Endothelial cell of umbilical vein (primary cell): ENCODE results near the gene CELA3A. TPM values are rescaled to one million over a fixed set of nuclear protein-coding genes. Genes with fewer than 3 reads are reported as not detected.

Source experiments
- BruUV-seq: library from RNA; stranded (reverse); fragments of 400-500 nt; replicated peaks from 2 replicates; lab custom pipeline; 2021; lab: Mats Ljungman, UMichigan
- CTCF ChIA-PET: fragments of 300-600, 350-600 bp; sonication (Branson Sonifier 250); formaldehyde crosslinking; loops from one replicate; lab custom pipeline; 2021; ENCODE audit warnings: antibody characterized with exemption, inconsistent platforms; lab: Charles Lee
- POLR2A ChIA-PET: fragments of 300-600, 350-600 bp; sonication (Branson Sonifier 250); formaldehyde crosslinking; loops from one replicate; lab custom pipeline; 2021; ENCODE audit warnings: antibody characterized with exemption, inconsistent platforms; lab: Charles Lee
- DNase-seq: peaks from one replicate; pipeline ENCODE4 v3.0.0-alpha.2; 2011; ENCODE audit warnings: low read depth, low spot score
- FAIRE-seq: peaks from 2 replicates; lab custom pipeline; 2011; peaks lifted over from hg19 to GRCh38; lab: Jason Lieb, UNC
- H2AFZ ChIP-seq: 2 replicates; pipeline ENCODE4 v1.6.0; 2012; ENCODE audit warnings: low read depth, low read length, control low read depth, inconsistent platforms
- H3K27ac ChIP-seq: 2 replicates; pipeline ENCODE4 v1.5.1; 2011; ENCODE audit warnings: low read depth, mild to moderate bottlenecking, control low read depth, low read length, moderate library complexity; ENCODE audit not compliant: insufficient read depth
- H3K27me3 ChIP-seq, 2 experiments: 2 replicates each; pipeline versions ENCODE4 v1.6.0 to v1.6.1; 2011; ENCODE audit warnings: low read length in 2 of 2, mixed read lengths in 1 of 2; ENCODE audit not compliant: control insufficient read depth in 2 of 2, insufficient read depth in 2 of 2
- H3K36me3 ChIP-seq, 2 experiments: 2 replicates in 1 of 2; 3 replicates in 1 of 2; pipeline ENCODE4 v1.5.1; 2011; ENCODE audit warnings: low read length in 2 of 2, mild to moderate bottlenecking in 1 of 2, moderate library complexity in 1 of 2; ENCODE audit not compliant: control insufficient read depth in 2 of 2, insufficient read depth in 2 of 2; ENCODE audit errors: extremely low read depth in 1 of 2
- H3K4me1 ChIP-seq: 3 replicates; pipeline ENCODE4 v1.5.1; 2011; ENCODE audit warnings: mild to moderate bottlenecking, low read length; ENCODE audit not compliant: control insufficient read depth, insufficient read depth; ENCODE audit errors: extremely low read depth
- H3K4me2 ChIP-seq: 2 replicates; pipeline ENCODE4 v1.6.1; 2011; ENCODE audit warnings: low read length, control low read depth, mixed read lengths; ENCODE audit not compliant: insufficient read depth
- H3K4me3 ChIP-seq, 3 experiments: fragments of 200-600 bp in 1 of 3; sonication (generic), shearing (Covaris generic) in 1 of 3; replicated peaks in 1 of 3; 2 replicates each; pipeline ENCODE4 v1.5.1; 2011 to 2016; ENCODE audit warnings: control low read depth in 3 of 3, low read length in 3 of 3, mild to moderate bottlenecking in 2 of 3, inconsistent platforms in 1 of 3, low read depth in 1 of 3, moderate library complexity in 1 of 3; ENCODE audit not compliant: insufficient read depth in 1 of 3
- H3K79me2 ChIP-seq: 2 replicates; pipeline ENCODE4 v1.6.0; 2012; ENCODE audit warnings: low read length, inconsistent platforms; ENCODE audit not compliant: control insufficient read depth, insufficient read depth
- H3K9ac ChIP-seq: replicated peaks from 2 replicates; pipeline ENCODE3; 2011; ENCODE audit warnings: low read length, control low read depth; ENCODE audit not compliant: insufficient read depth; ENCODE audit errors: extremely low read depth
- H3K9me1 ChIP-seq: replicated peaks from 3 replicates; pipeline ENCODE4 v1.6.0; 2011; ENCODE audit warnings: mild to moderate bottlenecking, low read length; ENCODE audit not compliant: control insufficient read depth, insufficient read depth; ENCODE audit errors: extremely low read depth
- H3K9me3 ChIP-seq: replicated peaks from 2 replicates; pipeline ENCODE4 v1.5.1; 2012; ENCODE audit warnings: low read length, inconsistent platforms; ENCODE audit not compliant: control insufficient read depth, insufficient read depth
- H4K20me1 ChIP-seq: replicated peaks from 2 replicates; pipeline ENCODE3; 2011; ENCODE audit warnings: mild to moderate bottlenecking, low read length; ENCODE audit not compliant: control insufficient read depth, insufficient read depth; ENCODE audit errors: extremely low read depth
- CTCF ChIP-seq, 2 donors: IDR thresholded peaks; 1 replicate in 1 of 2; 2 replicates in 1 of 2; pipeline ENCODE4 v1.5.1; 2011; ENCODE audit warnings: low read length in 2 of 2, mild to moderate bottlenecking in 2 of 2, moderate library complexity in 2 of 2, control low read depth in 1 of 2, inconsistent platforms in 1 of 2, low read depth in 1 of 2; ENCODE audit not compliant: insufficient read depth in 1 of 2; ENCODE audit errors: extremely low read depth in 1 of 2
- EZH2 ChIP-seq: IDR thresholded peaks from 2 replicates; pipeline ENCODE4 v1.6.1; 2012; ENCODE audit warnings: borderline replicate concordance, low read depth, mild to moderate bottlenecking, moderate library complexity, low read length, inconsistent platforms; ENCODE audit not compliant: severe bottlenecking
- FOS ChIP-seq: IDR thresholded peaks from 2 replicates; pipeline ENCODE4 v1.6.1; 2011; ENCODE audit warnings: mild to moderate bottlenecking, low read length, moderate library complexity, borderline replicate concordance; ENCODE audit not compliant: insufficient read depth
- GATA2 ChIP-seq: IDR thresholded peaks from 2 replicates; pipeline ENCODE4 v1.7.0; 2011; ENCODE audit warnings: low read depth, mild to moderate bottlenecking, moderate library complexity, mixed read lengths, low read length; ENCODE audit not compliant: insufficient read length, insufficient read depth
- JUN ChIP-seq: IDR thresholded peaks from 2 replicates; pipeline ENCODE4 v1.6.1; 2011; ENCODE audit warnings: borderline replicate concordance, low read depth; ENCODE audit not compliant: insufficient read length, insufficient read depth
- MAX ChIP-seq: IDR thresholded peaks from 2 replicates; pipeline ENCODE4 v1.6.1; 2011; ENCODE audit not compliant: insufficient read depth, insufficient read length
- MYC ChIP-seq: IDR thresholded peaks from one replicate; pipeline ENCODE4 v1.6.1; 2011; ENCODE audit warnings: mild to moderate bottlenecking, low read depth, low read length
- POLR2A ChIP-seq: IDR thresholded peaks from 2 replicates; pipeline ENCODE4 v1.6.1; 2012; ENCODE audit warnings: low read depth, mild to moderate bottlenecking, control low read depth, low read length
- POLR2AphosphoS5 ChIP-seq: IDR thresholded peaks from 2 replicates; pipeline ENCODE4 v1.6.1; 2012; ENCODE audit warnings: low read depth, mild to moderate bottlenecking, control low read depth, low read length, moderate library complexity; ENCODE audit not compliant: insufficient read depth
- dilution Hi-C: fragments of 300-500 bp; cut with MboI; formaldehyde crosslinking; loops from one replicate; pipeline ENCODE4 v1.15.0; 2019; ENCODE audit warnings: low sequenced_read_pairs; ENCODE audit not compliant: extremely low pct_ligation_motif_present
- intact Hi-C: fragments of 100-400 bp; cut with micrococcal nuclease; formaldehyde crosslinking; loops from one replicate; pipeline ENCODE4 v1.10.0; 2022
- polyA plus RNA-seq, 4 experiments: library from polyadenylated mRNA; depleted of rRNA in 3 of 4; stranded (reverse) in 3 of 4; unstranded in 1 of 4; fragments of >200 nt; gene quantifications; 2 replicates each; pipeline versions ENCODE4 v1.2.1 to v1.2.3, GENCODE V29; 2011 to 2012; ENCODE audit warnings: missing spikeins in 1 of 4
- total RNA-seq: library from RNA; stranded (reverse); gene quantifications from 2 replicates; pipeline ENCODE4 v1.2.3, GENCODE V29; 2021

The CELA3A gene
- total and polyA plus RNA-seq, 2 donors (not counting 3 experiments of a cell fraction or from before 2014, with no cell fraction given): not detected

DNA sequence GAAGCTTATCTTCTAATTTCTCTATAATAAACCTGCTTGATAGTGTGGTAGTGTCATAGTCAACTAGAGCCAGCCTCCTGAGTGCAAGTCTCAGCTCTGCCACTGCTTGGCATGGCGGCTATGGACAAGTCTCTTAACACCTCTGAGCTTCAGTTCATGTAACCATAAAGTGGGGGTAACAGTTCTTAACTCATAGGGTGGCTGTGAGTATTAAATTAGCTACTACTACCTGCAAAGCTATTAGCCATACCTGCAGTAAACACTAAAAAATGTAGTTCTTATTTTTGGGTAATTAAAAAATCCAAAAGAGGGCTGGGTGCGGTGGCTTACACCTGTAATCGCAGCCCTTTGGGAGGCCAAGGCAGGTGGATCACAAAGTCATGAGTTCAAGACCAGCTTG, 48.9 kb downstream of the CELA3A start:
- H3K9ac ChIP-seq: no peak overlapping the region
- BruUV-seq: no TSS peak
- H3K79me2 ChIP-seq: peaks cover 22% of the 10 kb centered on the region
- no peaks in the 10 kb centered on the region for H3K36me3 ChIP-seq
- H2AFZ ChIP-seq: no peak overlapping the region
- TF ChIP-seq POLR2A: no peak
- no peak for TF ChIP-seq CTCF (IDR thresholded peaks at IDR 0.05; ENCODE audit: extremely low read depth in 1 of 2, insufficient read depth in 1 of 2, low read depth in 1 of 2, low read length in 2 of 2)
- no peak for TF ChIP-seq FOS
- no peak for TF ChIP-seq POLR2AphosphoS5
- TF ChIP-seq GATA2: no peak
- TF ChIP-seq MAX: no peak
- no peak for TF ChIP-seq MYC
- TF ChIP-seq EZH2: no peak
- TF ChIP-seq JUN: no peak
- intact Hi-C loops: loop anchor here (5.0 kb wide), 1 partner anchor 42 kb away; no protein-coding TSS in a partner anchor
- FAIRE-seq: no peak
- H3K27ac ChIP-seq: no peak overlapping the region
- H3K9me1 ChIP-seq: no peaks in the 10 kb centered on the region
- no peaks in the 10 kb centered on the region for H3K27me3 ChIP-seq
- H4K20me1 ChIP-seq: peaks cover 11% of the 10 kb centered on the region
- H3K4me2 ChIP-seq: no peak overlapping the region
- ChIA-PET POLR2A (interaction anchor here (1.1 kb wide), 1 partner anchor 25 kb away, joined by 4 read pairs; no protein-coding TSS in a partner anchor), CTCF (interaction anchor here (0.6 to 5.1 kb wide), 4 partner anchors 10 to 53 kb away, joined by 3 to 26 read pairs (median 4); no protein-coding TSS in a partner anchor)
- dilution Hi-C loops: no loop called here
- H3K9me3 ChIP-seq: no peaks in the 10 kb centered on the region
- H3K4me1 ChIP-seq: peaks cover 11% of the 10 kb centered on the region
- DNase-seq: no peak
- H3K4me3 ChIP-seq: no peak overlapping the region
